ENCODE data around the gene KIF26B. TPM values are rescaled to one million over a fixed set of nuclear protein-coding genes. Genes with fewer than 3 reads are reported as not detected.

Gene KIF26B
- polyA plus RNA-seq, 1 donor from 2014 or later: 6.3 TPM

DNA sequence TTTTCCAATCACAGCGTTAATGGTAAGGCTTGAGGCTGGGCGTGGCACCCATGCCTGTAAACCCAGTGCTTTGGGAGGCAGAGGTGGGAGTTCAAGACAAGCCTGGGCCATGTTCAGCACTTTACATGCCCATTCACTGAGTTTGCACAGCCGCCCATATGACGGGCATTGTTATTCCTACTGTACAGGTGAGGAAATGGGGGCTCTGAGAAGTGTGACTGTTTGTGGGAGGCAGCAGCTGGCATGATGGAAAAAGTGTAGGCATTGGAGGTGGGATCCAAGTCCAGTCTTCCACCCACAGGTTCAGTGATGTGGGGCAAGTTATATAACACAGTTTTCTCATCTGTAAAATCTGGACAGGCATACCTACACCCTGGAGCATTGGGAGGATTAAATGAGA lies 445.9 kb downstream of the KIF26B start:
- H3K36me3 ChIP-seq (ENCODE audit: insufficient read depth, low read length): no peaks in the 10 kb centered on the region
- H4K20me1 ChIP-seq (ENCODE audit: insufficient read depth): no peaks in the 10 kb centered on the region
- no peak overlapping the region for H2AFZ ChIP-seq (ENCODE audit: low read depth, low read length)
- TF ChIP-seq RAD21 (conservative IDR thresholded peaks at IDR 0.05) (no peak), POLR2AphosphoS5 (IDR thresholded peaks at IDR 0.05) (no peak), EP300 (conservative IDR thresholded peaks at IDR 0.05; ENCODE audit: poor library complexity, severe bottlenecking) (no peak), MXI1 (conservative IDR thresholded peaks at IDR 0.05; ENCODE audit: poor library complexity, severe bottlenecking) (no peak), EZH2 (IDR thresholded peaks at IDR 0.05; ENCODE audit: borderline replicate concordance, insufficient read depth, low read length, poor library complexity, severe bottlenecking) (no peak), TAF1 (IDR thresholded peaks at IDR 0.05; ENCODE audit: low read depth) (no peak), SMC3 (conservative IDR thresholded peaks at IDR 0.05; ENCODE audit: poor library complexity) (no peak), CTCF (IDR thresholded peaks at IDR 0.05; ENCODE audit: poor library complexity, severe bottlenecking) (no peak)
- TF ChIP-seq, protein P1, sequence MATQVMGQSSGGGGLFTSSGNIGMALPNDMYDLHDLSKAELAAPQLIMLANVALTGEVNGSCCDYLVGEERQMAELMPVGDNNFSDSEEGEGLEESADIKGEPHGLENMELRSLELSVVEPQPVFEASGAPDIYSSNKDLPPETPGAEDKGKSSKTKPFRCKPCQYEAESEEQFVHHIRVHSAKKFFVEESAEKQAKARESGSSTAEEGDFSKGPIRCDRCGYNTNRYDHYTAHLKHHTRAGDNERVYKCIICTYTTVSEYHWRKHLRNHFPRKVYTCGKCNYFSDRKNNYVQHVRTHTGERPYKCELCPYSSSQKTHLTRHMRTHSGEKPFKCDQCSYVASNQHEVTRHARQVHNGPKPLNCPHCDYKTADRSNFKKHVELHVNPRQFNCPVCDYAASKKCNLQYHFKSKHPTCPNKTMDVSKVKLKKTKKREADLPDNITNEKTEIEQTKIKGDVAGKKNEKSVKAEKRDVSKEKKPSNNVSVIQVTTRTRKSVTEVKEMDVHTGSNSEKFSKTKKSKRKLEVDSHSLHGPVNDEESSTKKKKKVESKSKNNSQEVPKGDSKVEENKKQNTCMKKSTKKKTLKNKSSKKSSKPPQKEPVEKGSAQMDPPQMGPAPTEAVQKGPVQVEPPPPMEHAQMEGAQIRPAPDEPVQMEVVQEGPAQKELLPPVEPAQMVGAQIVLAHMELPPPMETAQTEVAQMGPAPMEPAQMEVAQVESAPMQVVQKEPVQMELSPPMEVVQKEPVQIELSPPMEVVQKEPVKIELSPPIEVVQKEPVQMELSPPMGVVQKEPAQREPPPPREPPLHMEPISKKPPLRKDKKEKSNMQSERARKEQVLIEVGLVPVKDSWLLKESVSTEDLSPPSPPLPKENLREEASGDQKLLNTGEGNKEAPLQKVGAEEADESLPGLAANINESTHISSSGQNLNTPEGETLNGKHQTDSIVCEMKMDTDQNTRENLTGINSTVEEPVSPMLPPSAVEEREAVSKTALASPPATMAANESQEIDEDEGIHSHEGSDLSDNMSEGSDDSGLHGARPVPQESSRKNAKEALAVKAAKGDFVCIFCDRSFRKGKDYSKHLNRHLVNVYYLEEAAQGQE (IDR thresholded peaks at IDR 0.05; ENCODE audit: borderline replicate concordance): no peak
- H3K9me3 ChIP-seq (ENCODE audit: low read length): no peaks in the 10 kb centered on the region
- H3K27me3 ChIP-seq (ENCODE audit: insufficient read depth, low read depth, low read length): no peaks in the 10 kb centered on the region
- H3K4me3 ChIP-seq (ENCODE audit: low read length): no peak overlapping the region
- H3K79me2 ChIP-seq (replicated peaks; ENCODE audit: insufficient read depth, low read length): no peaks in the 10 kb centered on the region
- no peak overlapping the region for H3K4me2 ChIP-seq (ENCODE audit: low read length)
- no peak overlapping the region for H3K9ac ChIP-seq (ENCODE audit: low read length)
- no peaks in the 10 kb centered on the region for H3K9me2 ChIP-seq (ENCODE audit: insufficient read depth, low read length)
- H3F3A ChIP-seq (ENCODE audit: insufficient read depth, low read length, poor library complexity, severe bottlenecking): no peaks in the 10 kb centered on the region
- no peak overlapping the region for H3K27ac ChIP-seq (ENCODE audit: low read length)

DNA sequence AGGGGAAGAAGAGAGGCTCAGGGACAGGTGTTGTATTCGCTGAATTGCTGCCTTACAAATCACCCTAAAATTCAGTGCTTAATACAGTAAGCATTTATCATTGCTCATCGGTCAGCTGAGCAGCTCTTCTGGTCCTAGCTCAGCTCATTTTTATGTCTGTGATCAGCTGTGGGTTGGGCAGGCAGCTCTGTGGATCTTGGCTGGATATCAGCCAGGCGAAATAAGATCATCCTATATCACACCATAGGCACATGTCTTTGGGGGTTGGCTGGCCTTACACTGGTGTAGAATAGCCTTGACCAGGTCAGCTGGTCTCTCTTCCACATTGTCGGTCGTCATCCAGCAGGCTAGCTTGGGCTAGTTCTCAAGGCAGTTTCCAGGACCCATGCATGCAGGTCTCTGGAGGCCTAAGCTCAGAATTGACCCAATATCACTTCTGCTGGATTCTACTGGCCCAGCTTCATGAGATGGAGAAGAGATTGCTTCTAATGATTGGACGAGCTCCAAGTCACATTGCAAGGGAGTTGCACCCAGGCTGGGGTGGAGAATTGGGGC lies 448.6 kb downstream of the KIF26B start:
- H3K9me2 ChIP-seq (ENCODE audit: insufficient read depth, low read length): no peaks in the 10 kb centered on the region
- no peak overlapping the region for H3K9ac ChIP-seq (ENCODE audit: low read length)
- no peak overlapping the region for H3K4me2 ChIP-seq (ENCODE audit: low read length)
- no peak overlapping the region for H2AFZ ChIP-seq (ENCODE audit: low read depth, low read length)
- TF ChIP-seq CTCF (IDR thresholded peaks at IDR 0.05; ENCODE audit: poor library complexity, severe bottlenecking): no peak
- TF ChIP-seq TAF1 (IDR thresholded peaks at IDR 0.05; ENCODE audit: low read depth): no peak
- no peak for TF ChIP-seq EP300 (conservative IDR thresholded peaks at IDR 0.05; ENCODE audit: poor library complexity, severe bottlenecking)
- no peak for TF ChIP-seq RAD21 (conservative IDR thresholded peaks at IDR 0.05)
- TF ChIP-seq EZH2 (IDR thresholded peaks at IDR 0.05; ENCODE audit: borderline replicate concordance, insufficient read depth, low read length, poor library complexity, severe bottlenecking): no peak
- TF ChIP-seq, protein P1 (IDR thresholded peaks at IDR 0.05; ENCODE audit: borderline replicate concordance): no peak
- TF ChIP-seq POLR2AphosphoS5 (IDR thresholded peaks at IDR 0.05): no peak
- TF ChIP-seq MXI1 (conservative IDR thresholded peaks at IDR 0.05; ENCODE audit: poor library complexity, severe bottlenecking): no peak
- no peak for TF ChIP-seq SMC3 (conservative IDR thresholded peaks at IDR 0.05; ENCODE audit: poor library complexity)
- H3K36me3 ChIP-seq (ENCODE audit: insufficient read depth, low read length): no peaks in the 10 kb centered on the region
- no peaks in the 10 kb centered on the region for H3F3A ChIP-seq (ENCODE audit: insufficient read depth, low read length, poor library complexity, severe bottlenecking)
- no peaks in the 10 kb centered on the region for H4K20me1 ChIP-seq (ENCODE audit: insufficient read depth)
- H3K4me3 ChIP-seq (ENCODE audit: low read length): no peak overlapping the region
- no peaks in the 10 kb centered on the region for H3K79me2 ChIP-seq (replicated peaks; ENCODE audit: insufficient read depth, low read length)
- H3K27ac ChIP-seq (ENCODE audit: low read length): no peak overlapping the region
- H3K9me3 ChIP-seq (ENCODE audit: low read length): no peaks in the 10 kb centered on the region
- H3K27me3 ChIP-seq (ENCODE audit: insufficient read depth, low read depth, low read length): no peaks in the 10 kb centered on the region

Measured in neural cell (in vitro differentiated cells).